CD14-positive monocyte (primary cell): Measurements from ENCODE around the gene GULP1. TPM values are rescaled to one million over a fixed set of nuclear protein-coding genes. Genes with fewer than 3 reads are reported as not detected.

Experiments used
- DNase-seq, 3 donors: peaks; one replicate each; pipeline ENCODE4 v3.0.0-alpha.2; 2011 to 2022
- H2AFZ ChIP-seq: 2 replicates; pipeline ENCODE4 v1.6.0; 2012; ENCODE audit warnings: mild to moderate bottlenecking, low read depth, low read length, inconsistent platforms; ENCODE audit not compliant: insufficient read depth, poor library complexity, severe bottlenecking
- H3K27ac ChIP-seq, 2 donors: 1 replicate in 1 of 2; 2 replicates in 1 of 2; pipeline ENCODE4 v1.5.1; 2012 to 2013; ENCODE audit warnings: low read length in 2 of 2, control low read depth in 1 of 2, inconsistent platforms in 1 of 2, low read depth in 1 of 2, mild to moderate bottlenecking in 1 of 2
- H3K27me3 ChIP-seq, 2 donors: one replicate each; pipeline versions ENCODE4 v1.6.0 to v1.6.1; 2011 to 2013; ENCODE audit warnings: low read length in 2 of 2; ENCODE audit not compliant: control insufficient read depth in 2 of 2, insufficient read depth in 2 of 2
- H3K36me3 ChIP-seq, 2 donors: replicated peaks in 1 of 2; 1 replicate in 1 of 2; 2 replicates in 1 of 2; pipeline versions ENCODE4 v1.5.1 to v1.6.1; 2012 to 2013; ENCODE audit warnings: low read length in 2 of 2, control low read depth in 1 of 2, inconsistent platforms in 1 of 2, mild to moderate bottlenecking in 1 of 2; ENCODE audit not compliant: insufficient read depth in 2 of 2, control insufficient read depth in 1 of 2
- H3K4me1 ChIP-seq, 2 donors: 1 replicate in 1 of 2; 2 replicates in 1 of 2; pipeline versions ENCODE4 v1.5.1 to v1.6.1; 2012 to 2013; ENCODE audit warnings: low read length in 2 of 2, control low read depth in 1 of 2, inconsistent platforms in 1 of 2, mild to moderate bottlenecking in 1 of 2, moderate library complexity in 1 of 2; ENCODE audit not compliant: insufficient read depth in 2 of 2, control insufficient read depth in 1 of 2
- H3K4me2 ChIP-seq: replicated peaks from 2 replicates; pipeline ENCODE3; 2012; ENCODE audit warnings: low read length, moderate library complexity, mild to moderate bottlenecking; ENCODE audit not compliant: poor library complexity, severe bottlenecking; ENCODE audit errors: extremely low read depth
- H3K4me3 ChIP-seq, 3 experiments: fragments of 200-600 bp in 1 of 3; sonication (generic) in 1 of 3; replicated peaks in 1 of 3; 1 replicate in 2 of 3; 2 replicates in 1 of 3; pipeline ENCODE4 v1.5.1; 2011 to 2013; ENCODE audit warnings: low read length in 3 of 3, mild to moderate bottlenecking in 3 of 3, control low read depth in 2 of 3, low read depth in 2 of 3, inconsistent platforms in 1 of 3, moderate library complexity in 1 of 3
- H3K79me2 ChIP-seq: 2 replicates; pipeline ENCODE4 v1.6.0; 2012; ENCODE audit warnings: mild to moderate bottlenecking, control low read depth, inconsistent platforms, low read length, moderate library complexity; ENCODE audit not compliant: insufficient read depth
- H3K9ac ChIP-seq: 2 replicates; pipeline ENCODE4 v1.6.0; 2017; ENCODE audit warnings: low read length, mild to moderate bottlenecking; ENCODE audit not compliant: insufficient read depth, poor library complexity, severe bottlenecking
- H3K9me3 ChIP-seq, 2 donors: replicated peaks in 1 of 2; 1 replicate in 1 of 2; 2 replicates in 1 of 2; pipeline versions ENCODE4 v1.5.1 to v1.6.1; 2012 to 2013; ENCODE audit warnings: low read length in 2 of 2, control low read depth in 1 of 2; ENCODE audit not compliant: control insufficient read depth in 1 of 2, insufficient read depth in 1 of 2
- H4K20me1 ChIP-seq: 2 replicates; pipeline ENCODE4 v1.6.0; 2012; ENCODE audit warnings: mild to moderate bottlenecking, low read length, control low read depth, moderate library complexity; ENCODE audit not compliant: insufficient read depth
- H3K27ac Mint-ChIP-seq, 7 donors: one replicate each; pipeline ENCODE4 v1.8.0; 2020; ENCODE audit warnings: mild to moderate bottlenecking in 7 of 7, mixed read lengths in 7 of 7, moderate library complexity in 6 of 7, inconsistent platforms in 2 of 7
- H3K27me3 Mint-ChIP-seq, 3 donors: one replicate each; pipeline ENCODE4 v1.8.0; 2021 to 2022; ENCODE audit warnings: low read depth in 3 of 3, mild to moderate bottlenecking in 3 of 3, mixed read lengths in 3 of 3, moderate library complexity in 3 of 3, inconsistent platforms in 1 of 3
- H3K36me3 Mint-ChIP-seq, 2 donors: one replicate each; pipeline ENCODE4 v1.8.0; 2020; ENCODE audit warnings: mixed read lengths in 2 of 2, inconsistent platforms in 1 of 2, mild to moderate bottlenecking in 1 of 2
- H3K4me1 Mint-ChIP-seq: one replicate; pipeline ENCODE4 v1.8.0; 2020; ENCODE audit warnings: mild to moderate bottlenecking, mixed read lengths
- H3K4me3 Mint-ChIP-seq, 2 donors: one replicate each; pipeline ENCODE4 v1.8.0; 2020; ENCODE audit warnings: mild to moderate bottlenecking in 2 of 2, mixed read lengths in 2 of 2, moderate library complexity in 1 of 2
- H3K9me3 Mint-ChIP-seq, 7 donors: one replicate each; pipeline ENCODE4 v1.8.0; 2020 to 2022; ENCODE audit warnings: mixed read lengths in 7 of 7, mild to moderate bottlenecking in 6 of 7, moderate library complexity in 6 of 7, inconsistent platforms in 2 of 7
- CTCF ChIP-seq: fragments of 200-600 bp; IDR thresholded peaks from one replicate; pipeline ENCODE4 v1.8.0; 2022; ENCODE audit warnings: antibody characterized with exemption, mild to moderate bottlenecking
- WGBS: methylation state at CpG from one replicate; pipeline ENCODE4 v1.1.5; 2013; ENCODE audit warnings: missing lambda C conversion rate; ENCODE audit not compliant: insufficient coverage; 5-methylcytosine and 5-hydroxymethylcytosine counted together
- intact Hi-C, 2 donors: fragments of 100-400 bp; cut with micrococcal nuclease; formaldehyde crosslinking; loops; one replicate each; pipeline versions ENCODE4 v1.15.0 to v1.15.1; 2023
- polyA plus RNA-seq, 3 donors: library from polyadenylated mRNA; depleted of rRNA in 1 of 3; unstranded in 2 of 3; stranded (reverse) in 1 of 3; fragments of 300-500 nt in 2 of 3; fragments of >200 nt in 1 of 3; fragmentation: Illumina TruSeq in 2 of 3; gene quantifications; 1 replicate in 2 of 3; 2 replicates in 1 of 3; pipeline ENCODE4 v1.2.3, GENCODE V29; 2012 to 2021

GULP1 gene
- polyA plus RNA-seq, 3 donors = not detected

- no peak overlapping the region for H3K27ac Mint-ChIP-seq
- H2AFZ ChIP-seq = no peak overlapping the region
- intact Hi-C loops = no loop called here
- no peak for TF ChIP-seq CTCF
- no peaks in the 10 kb centered on the region for H3K36me3 ChIP-seq
- H3K4me2 ChIP-seq = no peak overlapping the region
- no peaks in the 10 kb centered on the region for H3K4me1 ChIP-seq
- H3K9ac ChIP-seq = no peak overlapping the region
- no peak overlapping the region for H3K27ac ChIP-seq
- H4K20me1 ChIP-seq = no peaks in the 10 kb centered on the region
- no peak overlapping the region for H3K4me3 Mint-ChIP-seq
- no peaks in the 10 kb centered on the region for H3K79me2 ChIP-seq
- no peaks in the 10 kb centered on the region for H3K9me3 ChIP-seq
- H3K9me3 Mint-ChIP-seq = no peaks in the 10 kb centered on the region
- H3K4me1 Mint-ChIP-seq = no peaks in the 10 kb centered on the region
- H3K27me3 ChIP-seq = no peaks in the 10 kb centered on the region
- WGBS = 100% methylated on average over 3 of the region's 5 CpGs
- H3K36me3 Mint-ChIP-seq = no peaks in the 10 kb centered on the region
- no peak for DNase-seq
- H3K4me3 ChIP-seq = no peak overlapping the region
- peaks cover 0 to 2% (median 0%) of the 10 kb centered on the region in 3 donors for H3K27me3 Mint-ChIP-seq
Observed at GRCh38 chr2:188378371-188378950, 86.8 kb downstream of the GULP1 start.

DNA sequence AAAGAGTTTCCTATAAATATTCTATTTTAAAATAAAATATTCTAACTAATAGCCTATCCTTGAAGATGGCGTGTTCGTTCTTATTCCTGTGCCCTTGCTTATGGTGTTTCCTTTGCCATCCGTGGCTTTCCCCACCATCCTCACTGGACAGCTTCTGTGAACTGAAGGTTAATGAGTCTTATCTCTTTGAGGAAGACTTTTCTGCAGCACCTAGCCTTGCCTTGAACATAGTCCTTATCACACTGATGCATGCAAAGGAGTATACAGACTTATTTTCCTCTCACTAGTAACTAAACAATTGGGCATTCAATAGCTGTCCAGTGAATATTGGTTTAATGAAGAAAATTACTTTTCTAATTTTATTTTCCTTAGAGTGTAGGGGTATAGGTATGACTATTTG, 88.1 kb downstream of the GULP1 start:
- Mint-ChIP-seq H3K9me3 (peaks cover 0 to 6% (median under 1%) of the 10 kb centered on the region in 7 donors), H3K36me3 (no peaks in the 10 kb centered on the region), H3K27me3 (peaks cover 0 to 2% (median 0%) of the 10 kb centered on the region in 3 donors), H3K4me3 (no peak overlapping the region), H3K27ac (no peak overlapping the region), H3K4me1 (no peaks in the 10 kb centered on the region)
- Histone ChIP-seq H3K4me2 (no peak overlapping the region), H4K20me1 (no peaks in the 10 kb centered on the region), H3K9me3 (peaks cover 5 to 6% of the 10 kb centered on the region in 2 donors), H3K4me3 (no peak overlapping the region), H2AFZ (no peak overlapping the region), H3K9ac (no peak overlapping the region), H3K27ac (no peak overlapping the region), H3K4me1 (no peaks in the 10 kb centered on the region), H3K79me2 (no peaks in the 10 kb centered on the region), H3K36me3 (no peaks in the 10 kb centered on the region), H3K27me3 (no peaks in the 10 kb centered on the region)
- intact Hi-C loops = no loop called here
- TF ChIP-seq CTCF = no peak
- no CpG with 5 or more reads among the region's 3 CpGs for WGBS
- DNase-seq = no peak
